ENCODE measurements around the gene SERP1. TPM values are rescaled to one million over a fixed set of nuclear protein-coding genes. Genes with fewer than 3 reads are reported as not detected.
"Not testable (repeated sequence)": the region's sequence is repeated elsewhere in the genome, so short reads cannot be mapped to it uniquely, and the experiment has no call there.

The SERP1 gene
- polyA plus RNA-seq, 1 donor: 64.1 TPM

DNA sequence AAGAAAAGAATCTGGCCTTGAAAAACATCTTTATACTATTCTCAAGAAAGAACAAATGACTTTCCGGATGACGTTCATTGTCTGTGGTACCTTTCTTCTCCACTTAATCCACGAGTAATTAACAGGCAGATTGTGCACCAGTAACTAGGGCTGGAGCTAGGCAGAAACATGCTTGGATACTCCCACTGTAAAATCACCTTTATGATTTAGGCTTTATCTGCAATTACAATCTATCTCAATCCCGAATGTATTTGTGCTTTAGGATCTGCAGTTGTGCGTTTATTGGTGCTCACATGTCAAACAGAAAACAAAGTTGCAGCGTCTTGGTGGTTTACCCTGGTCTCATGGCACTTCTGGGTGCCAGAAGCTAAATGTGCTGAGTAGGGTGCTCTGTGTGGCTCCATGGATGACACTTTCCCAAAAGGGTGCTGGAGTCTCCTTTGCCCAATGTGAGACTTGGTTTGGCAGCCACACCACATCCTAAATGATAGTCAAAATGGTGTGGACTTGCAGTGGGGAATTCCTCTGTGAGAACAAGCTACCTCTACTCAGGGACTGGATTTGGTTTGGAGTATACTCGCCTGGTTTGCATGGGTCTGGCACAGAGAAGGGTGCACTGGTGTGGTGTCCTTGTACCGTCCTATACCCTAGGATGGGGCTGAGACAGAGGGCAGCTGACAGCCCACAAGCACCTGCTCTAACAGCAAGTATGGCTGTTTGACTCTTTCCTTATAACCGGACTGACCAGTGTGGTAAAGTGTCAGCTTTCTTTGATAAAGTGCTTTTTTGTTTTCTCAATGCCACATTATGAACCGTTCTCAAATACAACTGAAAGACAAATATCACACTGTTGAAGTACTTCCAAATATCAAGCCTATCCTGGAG lies 7.7 kb downstream of the SERP1 start:
- DNase-seq: no peak

DNA sequence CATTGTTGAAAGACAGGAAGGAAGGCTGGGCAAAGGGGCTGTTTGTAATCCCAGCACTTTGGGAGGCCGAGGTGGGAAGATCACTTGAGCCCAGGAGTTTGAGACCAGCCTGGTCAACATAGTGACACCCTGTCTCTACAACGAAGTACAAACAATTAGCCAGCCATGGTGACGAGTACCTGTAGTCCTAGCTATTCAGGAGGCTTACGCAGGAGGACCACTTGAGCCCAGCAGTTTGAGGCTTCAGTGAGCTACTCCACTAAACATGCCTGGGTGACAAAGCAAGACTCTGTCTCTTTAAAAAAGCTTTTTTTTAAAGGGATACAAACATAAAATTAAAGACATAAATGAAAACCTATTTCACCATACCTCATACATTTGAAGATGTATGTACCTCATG lies 11.1 kb downstream of the SERP1 start:
- DNase-seq: no peak

DNA sequence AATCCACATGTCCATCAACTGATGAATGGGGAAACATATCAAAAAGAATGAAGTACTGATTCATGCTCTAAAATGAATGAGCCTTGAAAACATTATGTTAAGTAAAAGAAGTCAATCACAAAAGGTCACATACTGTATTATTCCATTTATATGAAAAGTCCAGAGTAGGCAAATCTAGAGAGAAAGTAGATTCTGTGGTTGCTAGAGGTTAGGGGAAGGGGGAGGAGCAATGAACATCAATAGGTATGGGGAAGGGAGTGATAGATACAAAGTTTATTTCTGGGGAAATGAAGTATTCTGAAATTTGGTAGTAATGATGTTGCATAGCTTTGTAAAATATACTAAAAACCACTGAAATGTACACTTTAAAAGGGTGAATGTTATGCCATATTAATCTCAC lies 14.5 kb downstream of the SERP1 start:
- DNase-seq: no peak

DNA sequence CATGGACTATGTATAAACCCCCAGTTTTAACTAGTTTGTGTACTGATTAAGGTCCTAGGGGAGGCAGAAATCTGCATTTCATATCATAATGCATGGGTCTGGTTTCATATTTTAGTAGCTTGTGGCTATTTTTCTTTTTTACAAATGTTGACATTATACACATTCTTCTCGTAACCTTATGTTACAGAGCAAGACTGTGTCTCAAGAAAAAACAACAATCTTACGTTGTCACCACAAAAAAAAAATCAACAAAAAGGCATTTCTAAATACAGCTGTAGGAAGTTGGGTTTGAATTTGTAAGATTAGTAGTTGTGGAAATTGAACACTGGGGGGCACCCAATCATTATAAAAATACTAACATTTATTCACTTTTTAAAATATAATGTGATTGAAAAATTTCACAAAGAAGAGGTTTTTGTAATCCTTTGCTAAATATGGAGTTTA lies 17.9 kb downstream of the SERP1 start:
- DNase-seq: no peak

DNA sequence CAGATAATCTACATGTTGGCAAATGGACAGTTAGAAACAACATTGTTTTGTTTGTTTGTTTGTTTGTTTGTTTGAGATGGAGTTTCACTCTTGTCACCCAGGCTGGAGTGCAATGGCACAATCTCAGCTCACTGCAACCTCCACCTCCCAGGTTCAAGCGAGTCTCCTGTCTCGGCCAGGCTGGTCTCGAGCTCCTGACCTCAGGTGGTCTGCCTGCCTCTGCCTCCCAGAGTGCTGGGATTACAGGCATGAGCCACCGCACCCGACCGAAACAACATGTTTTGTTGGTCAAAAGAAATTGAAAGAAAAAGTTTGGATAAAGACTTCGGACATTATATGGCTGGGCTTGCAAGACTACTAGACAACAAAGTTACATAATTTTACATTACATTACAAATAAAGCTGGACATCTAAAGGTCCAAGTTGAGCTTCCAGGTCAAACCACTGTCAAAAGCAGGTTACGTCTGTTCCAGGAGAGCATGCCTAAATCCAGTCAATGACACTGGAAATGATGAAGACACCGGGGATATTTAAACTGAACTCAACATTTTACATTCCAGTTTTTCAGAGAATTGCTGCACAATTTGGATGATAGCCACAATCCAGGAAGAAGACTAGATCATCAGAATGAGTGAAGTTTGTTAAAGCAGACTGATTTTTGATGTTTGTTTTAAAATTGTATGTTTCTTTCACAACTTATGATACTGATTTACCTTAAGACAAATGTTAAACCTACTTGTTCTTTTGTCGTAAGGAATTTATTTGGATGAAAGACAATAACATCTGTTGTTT lies 18.6 kb downstream of the SERP1 start:
- no peak for DNase-seq

DNA sequence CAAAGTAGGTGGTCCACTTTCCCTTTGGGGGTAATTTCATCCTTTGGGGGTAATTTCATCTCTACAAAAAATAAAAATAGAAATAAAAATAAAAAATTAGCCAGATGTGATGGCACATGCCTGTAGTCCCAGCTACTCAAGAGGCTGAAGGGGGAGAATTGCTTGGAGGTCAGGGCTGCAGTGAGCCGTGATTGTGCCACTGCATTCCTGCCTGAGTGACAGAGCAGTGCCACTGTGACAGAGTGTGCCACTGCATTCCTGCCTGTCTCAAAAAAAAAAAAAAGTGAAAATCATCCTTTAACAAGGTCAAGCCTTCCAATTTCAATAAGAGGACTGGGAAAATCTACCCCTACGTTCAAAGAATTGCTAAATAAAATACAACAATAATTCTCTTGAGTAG lies 22.8 kb downstream of the SERP1 start:
- DNase-seq: no peak

DNA sequence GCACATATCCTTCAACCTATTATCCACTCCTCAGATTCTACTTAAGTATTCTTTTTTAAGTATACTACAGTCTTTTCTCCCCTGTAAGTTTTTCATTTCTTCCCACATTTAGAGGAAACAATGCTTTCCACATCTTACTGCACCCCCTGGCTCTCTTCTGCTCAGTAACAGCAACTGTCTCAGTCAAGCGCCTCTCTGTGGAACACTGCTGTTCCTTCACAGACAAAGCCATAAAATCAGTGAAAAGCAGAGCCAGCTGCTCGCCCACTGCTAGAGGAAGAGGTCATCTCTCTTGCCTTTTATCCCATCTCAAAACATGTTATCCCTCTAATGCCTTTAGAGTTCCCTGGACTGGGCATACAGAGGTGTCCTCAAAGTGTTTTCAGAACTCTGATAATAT lies 24.8 kb downstream of the SERP1 start:
- no peak for DNase-seq

DNA sequence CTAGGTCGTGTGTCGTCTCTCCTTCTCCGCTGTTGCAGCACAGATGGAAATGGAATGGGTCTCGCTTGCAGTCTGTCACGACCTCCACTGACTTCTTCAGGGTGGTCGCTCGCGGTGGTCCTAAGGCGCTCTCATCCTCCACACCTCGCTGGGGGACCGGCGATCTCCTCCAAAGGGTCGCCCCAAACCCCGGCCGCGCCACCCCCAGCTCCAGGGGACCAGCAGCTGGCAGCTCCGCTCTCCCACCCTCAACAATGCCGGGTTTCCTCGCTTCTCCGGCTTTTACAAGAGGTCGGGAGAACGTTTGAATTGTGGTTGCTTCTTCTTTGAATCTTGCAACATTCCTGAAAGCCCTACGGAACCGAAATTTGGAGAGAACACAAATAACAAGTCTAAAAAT lies 25.9 kb downstream of the SERP1 start:
- DNase-seq: no peak

DNA sequence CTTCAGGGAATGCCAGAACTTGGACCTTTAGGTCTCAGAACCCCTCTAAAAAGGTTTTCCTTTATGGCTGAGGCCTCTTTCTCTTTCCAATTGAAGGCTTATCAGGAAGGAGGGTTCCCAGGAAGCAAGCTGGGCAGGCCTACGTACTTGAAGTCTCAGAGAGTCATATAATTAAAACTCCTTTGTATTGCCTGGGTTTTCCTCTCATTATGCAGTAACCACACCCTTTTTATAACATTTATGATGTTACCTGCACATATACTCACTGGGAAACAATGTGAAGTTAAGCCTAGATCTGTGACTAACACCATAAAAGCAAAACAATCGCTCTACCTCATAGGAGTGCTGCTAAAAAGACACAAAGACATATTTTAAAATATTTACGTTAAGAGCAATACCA lies 27.3 kb downstream of the SERP1 start:
- no peak for DNase-seq

DNA sequence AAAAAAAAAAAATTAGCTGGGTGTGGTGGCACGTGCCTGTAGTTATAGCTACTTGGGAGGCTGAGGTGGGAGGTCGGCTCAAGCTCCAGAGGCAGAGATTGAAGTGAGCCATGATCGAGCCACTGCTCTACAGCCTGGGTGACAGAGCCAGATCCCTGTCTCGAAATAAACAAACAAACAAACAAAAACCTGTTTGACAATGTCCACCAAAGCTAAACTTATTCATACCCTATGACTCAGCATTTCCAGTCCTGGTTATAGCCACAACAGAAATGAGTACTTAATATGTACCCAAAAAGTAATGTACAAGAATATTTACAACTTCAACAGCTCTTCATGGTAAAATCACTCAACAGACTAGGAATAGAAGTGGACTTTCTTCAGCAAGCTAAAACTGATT lies 31.1 kb downstream of the SERP1 start:
- no peak for DNase-seq

DNA sequence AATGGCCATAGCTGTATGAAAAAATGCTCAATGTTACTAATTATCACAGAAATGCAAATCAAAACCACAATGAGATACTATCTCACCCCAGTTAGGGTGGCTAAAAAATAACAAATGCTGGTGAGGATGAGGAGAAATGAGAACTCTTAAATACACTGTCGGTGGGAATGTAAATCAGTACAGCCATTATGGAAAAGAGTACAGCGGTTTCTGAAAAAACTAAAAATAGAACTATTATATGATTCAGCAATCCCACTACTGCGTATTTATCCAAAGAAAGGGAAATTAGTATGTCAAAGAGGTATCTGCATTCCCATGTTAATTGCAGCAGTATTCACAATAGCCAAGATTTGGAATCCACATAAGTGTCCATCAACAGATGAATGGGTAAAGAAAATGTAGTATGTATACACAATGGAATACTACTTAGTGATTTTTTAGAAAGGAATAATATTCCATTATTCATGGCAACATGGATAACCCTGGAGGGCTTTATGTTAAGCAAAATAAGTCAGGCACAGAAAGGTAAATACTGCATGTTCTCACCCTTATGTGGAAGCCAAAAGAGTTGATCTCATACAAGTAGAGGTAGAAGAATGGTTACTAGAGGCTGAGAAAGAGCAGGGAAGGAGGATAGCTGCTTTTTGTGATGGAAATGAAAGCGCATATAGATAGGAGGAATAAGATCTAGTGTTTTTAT lies 35.0 kb downstream of the SERP1 start:
- no peak for DNase-seq

DNA sequence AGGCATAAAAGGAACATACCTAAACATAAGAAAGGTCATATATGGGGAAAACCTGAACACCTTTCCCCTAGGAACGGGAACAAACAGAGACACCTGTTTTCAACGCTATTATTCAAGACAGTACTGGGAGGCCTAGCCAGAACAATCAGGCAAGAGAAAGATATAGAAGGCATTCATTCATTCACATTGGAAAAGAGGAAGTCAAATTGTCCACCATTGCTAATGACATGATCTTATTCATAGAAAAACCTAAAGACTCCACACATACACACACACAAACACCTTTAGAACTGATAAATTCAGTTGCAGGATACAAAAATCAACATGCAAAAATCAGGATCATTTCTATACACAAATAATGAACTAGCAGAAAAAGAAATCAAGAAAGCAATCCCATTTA lies 36.5 kb downstream of the SERP1 start:
- no peak for DNase-seq

DNA sequence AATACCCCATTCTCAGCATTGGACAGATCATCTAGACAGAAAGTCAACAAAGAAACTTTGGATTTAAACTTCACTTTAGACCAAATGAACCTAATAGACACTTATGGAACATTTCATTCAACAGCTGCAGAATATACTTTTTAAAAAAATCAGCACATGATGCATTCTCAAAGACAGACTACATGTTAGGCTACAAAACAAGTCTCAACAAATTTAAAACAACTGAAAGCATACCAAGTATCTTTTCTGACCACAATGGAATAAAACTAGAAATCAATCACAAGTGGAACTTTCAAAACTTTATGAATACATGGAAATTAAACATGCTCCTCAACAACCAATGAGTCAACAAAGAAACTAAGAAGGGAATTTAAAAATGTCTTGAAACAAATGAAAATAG lies 37.9 kb downstream of the SERP1 start:
- no peak for DNase-seq

DNA sequence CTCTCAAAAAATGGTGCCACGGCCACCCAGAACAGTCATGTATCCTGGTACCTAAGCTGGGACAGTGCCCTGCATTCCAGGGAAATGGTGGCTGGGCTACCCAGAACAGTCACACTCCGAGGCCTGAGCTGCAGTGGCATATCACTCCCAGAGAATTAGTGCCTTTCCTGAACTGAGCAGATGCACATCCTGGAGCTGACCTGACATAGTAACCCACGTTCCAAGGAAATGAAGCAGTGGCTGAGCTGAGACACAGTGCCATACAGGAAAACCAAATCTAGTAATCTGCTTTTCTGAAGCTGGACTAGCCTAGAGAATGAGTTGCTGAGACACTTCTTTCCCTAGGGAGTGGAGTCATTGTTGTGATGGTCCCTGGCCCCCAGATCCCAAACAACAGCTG lies 41.8 kb downstream of the SERP1 start:
- no peak for DNase-seq

DNA sequence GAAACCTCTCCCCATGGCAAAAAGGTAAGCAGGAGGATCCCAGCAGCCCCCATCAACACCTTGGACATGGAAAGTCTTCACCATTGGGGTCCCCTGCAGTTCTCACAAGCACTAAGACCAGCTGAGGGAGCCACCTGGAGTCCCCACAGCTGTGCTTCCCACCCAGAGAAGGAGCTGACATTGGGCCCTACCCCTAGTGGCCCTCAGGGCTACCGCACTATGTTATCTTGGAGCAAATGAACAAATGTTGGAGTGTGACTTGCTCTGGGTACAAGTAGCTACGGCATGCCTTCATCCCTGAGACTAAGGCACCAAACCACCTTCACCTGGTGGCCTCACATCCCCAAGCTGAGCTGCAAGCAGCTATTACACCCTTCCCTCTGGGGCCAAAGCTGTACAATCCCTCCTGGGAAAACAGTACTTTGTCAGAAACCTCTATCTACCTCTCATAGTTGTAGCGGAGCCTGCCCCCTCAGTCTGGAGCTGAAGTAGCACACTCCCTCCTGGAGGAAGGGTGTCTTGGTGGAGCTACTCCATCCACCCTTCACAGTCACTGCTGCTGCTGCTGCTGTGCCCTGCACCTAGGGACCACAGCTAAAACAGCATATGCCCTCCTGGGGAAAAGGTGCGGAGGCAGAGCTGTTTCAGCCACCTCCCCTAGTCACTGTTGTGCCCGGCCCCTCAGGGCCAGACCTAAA lies 42.7 kb downstream of the SERP1 start:
- no peak for DNase-seq

DNA sequence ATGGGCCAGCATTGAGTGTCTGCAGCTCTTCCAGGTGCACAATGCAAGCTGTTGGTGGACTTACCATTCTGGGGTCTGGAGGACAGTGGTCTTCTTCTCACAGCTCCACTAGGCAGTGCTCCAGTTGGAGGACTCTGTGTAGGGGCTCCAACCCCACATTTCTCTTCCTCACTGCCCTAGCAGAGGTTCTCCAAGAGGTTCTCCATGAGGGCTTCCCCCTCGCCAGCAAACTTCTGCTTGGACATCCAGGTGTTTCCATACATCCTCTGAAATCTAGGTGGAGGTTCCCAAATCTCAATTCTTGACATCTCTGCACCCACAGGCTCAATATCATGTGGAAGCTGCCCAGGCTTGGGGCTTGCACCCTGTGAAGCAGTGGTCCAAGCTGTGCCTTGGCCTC lies 45.3 kb downstream of the SERP1 start:
- DNase-seq: not testable (repeated sequence)

DNA sequence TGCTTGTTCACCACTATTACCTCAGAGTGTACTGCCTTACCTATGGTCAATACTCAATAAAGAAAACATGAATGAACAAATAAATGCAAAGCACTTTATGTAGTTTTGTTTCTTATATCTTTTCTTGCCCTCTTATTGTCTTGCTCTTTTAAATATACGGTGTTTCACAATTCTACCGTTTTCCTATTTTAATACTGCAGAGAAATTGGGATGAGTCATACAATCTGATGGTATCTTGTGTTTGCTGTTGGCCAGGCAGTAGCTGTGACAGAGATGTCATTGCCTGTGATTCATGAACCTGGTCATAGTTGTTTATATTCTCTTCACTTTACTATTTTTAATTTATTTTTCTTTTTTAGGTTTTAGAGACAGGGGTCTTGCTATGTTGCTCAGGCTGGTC lies 48.3 kb downstream of the SERP1 start:
- DNase-seq: no peak

DNA sequence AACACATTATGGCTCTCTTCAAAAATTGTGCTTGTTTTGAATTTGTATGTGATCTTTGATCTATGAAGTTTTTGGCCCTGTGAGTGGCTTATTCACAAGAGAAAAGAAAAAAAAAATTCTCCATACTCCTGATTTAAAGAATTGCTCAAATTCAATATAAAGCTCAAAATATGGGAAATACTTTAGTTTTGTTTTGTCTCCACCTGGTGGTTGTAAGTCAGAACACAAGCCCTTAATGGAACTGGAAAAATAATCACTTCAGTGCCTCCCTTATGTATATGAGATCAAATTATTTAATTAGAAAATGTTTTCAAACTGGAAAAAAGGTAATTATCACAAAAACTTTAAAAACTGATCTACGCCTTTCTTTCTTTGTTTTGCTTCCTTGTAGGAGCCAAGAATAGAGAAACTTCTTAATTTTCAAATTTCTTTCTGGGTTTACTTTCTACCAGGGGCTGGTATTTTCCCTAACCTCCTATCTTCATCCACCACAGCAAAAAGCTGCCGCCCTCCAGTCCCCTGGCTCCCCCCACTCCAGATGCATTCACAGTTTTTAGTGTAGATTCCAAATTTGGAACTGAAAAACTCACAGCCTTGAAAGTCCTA lies 50.6 kb downstream of the SERP1 start:
- DNase-seq: peak; percentile 47

DNA sequence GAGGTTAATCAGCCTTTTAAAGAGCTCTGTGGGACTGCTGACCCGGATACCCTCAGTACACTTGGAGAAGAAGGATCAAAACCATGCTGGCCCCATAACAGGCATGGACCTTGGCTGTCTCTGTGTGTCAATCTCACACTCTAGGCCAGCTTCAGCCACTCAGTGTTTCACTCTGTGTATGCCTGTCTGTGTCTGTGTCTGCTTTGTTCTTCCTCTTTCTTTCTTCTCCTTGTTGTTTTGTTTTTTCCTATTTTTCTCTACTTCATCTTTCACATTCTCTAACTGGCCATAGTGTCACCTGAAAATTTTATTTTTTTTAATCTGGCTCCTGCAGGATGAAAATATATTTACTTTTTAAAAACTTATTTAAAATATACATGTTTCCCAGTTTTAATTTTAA lies 51.1 kb downstream of the SERP1 start:
- DNase-seq: no peak

DNA sequence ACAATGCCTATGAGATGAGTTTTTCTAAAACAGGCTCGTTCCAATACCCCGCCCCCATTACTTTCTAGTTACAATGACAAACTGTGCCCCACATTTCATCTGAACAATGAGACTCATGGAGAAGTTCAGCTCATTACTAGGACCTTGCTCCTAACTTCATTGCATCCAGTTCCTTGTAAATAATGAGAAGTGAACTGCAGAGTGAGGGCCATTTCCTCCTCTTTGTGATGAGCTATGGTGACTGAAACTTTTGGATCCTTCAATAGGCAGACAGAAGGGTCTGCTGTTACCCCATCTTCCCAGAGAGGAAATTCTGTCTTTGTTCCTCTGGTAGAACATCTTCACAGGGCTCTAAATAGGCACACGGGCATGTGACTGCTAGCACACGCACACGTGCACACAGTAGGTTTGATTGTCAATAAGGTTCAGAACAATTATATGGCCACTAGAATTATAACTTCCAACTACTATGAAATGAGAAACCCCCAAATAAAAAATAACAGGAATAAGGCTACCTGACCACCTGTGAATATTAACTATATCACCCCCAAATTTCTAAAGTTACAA lies 51.8 kb downstream of the SERP1 start:
- DNase-seq: no peak
